Skeletal muscle satellite cell (primary cell): ENCODE data around the gene ODAD2.
A peak's percentile ranks its signal among the peaks of the same experiment; 100 is the strongest.
"Not testable (repeated sequence)": the region's sequence is repeated elsewhere in the genome, so short reads cannot be mapped to it uniquely, and the experiment has no call there.

Experiments
- H3K27me3 ChIP-seq: 2 replicates; pipeline ENCODE4 v1.7.0; 2013; ENCODE audit warnings: low read length; ENCODE audit not compliant: control insufficient read depth, insufficient read depth
- H3K36me3 ChIP-seq: 2 replicates; pipeline ENCODE4 v1.7.0; 2013; ENCODE audit warnings: mild to moderate bottlenecking, control low read depth, low read length; ENCODE audit not compliant: insufficient read depth
- H3K4me1 ChIP-seq: 2 replicates; pipeline ENCODE4 v1.7.0; 2013; ENCODE audit warnings: low read length; ENCODE audit not compliant: control insufficient read depth, insufficient read depth
- H3K4me2 ChIP-seq: 2 replicates; pipeline ENCODE4 v1.7.0; 2013; ENCODE audit warnings: mild to moderate bottlenecking, low read length
- H3K4me3 ChIP-seq: 2 replicates; pipeline ENCODE4 v1.7.0; 2013; ENCODE audit warnings: low read length
- H3K9ac ChIP-seq: 2 replicates; pipeline ENCODE4 v1.7.0; 2013; ENCODE audit warnings: mild to moderate bottlenecking, low read depth, low read length, moderate library complexity
- H3K9me3 ChIP-seq: replicated peaks from 2 replicates; pipeline ENCODE4 v1.7.0; 2013; ENCODE audit warnings: mild to moderate bottlenecking, control low read depth, low read length

Gene ODAD2

GRCh38 chr10:28008054-28008453 is 9.2 kb upstream of the ODAD2 start:
- Histone ChIP-seq H3K9ac (no peak overlapping the region), H3K4me2 (no peak overlapping the region), H3K9me3 (no peaks in the 10 kb centered on the region), H3K36me3 (no peaks in the 10 kb centered on the region), H3K27me3 (peaks cover 45% of the 10 kb centered on the region), H3K4me3 (no peak overlapping the region), H3K4me1 (no peaks in the 10 kb centered on the region)

- Histone ChIP-seq H3K27me3 (peaks cover 17% of the 10 kb centered on the region), H3K4me2 (no peak overlapping the region), H3K36me3 (no peaks in the 10 kb centered on the region), H3K4me1 (peaks cover 6% of the 10 kb centered on the region), H3K9ac (no peak overlapping the region), H3K9me3 (no peaks in the 10 kb centered on the region), H3K4me3 (no peak overlapping the region)
Observed at GRCh38 chr10:28001353-28001752, 2.5 kb upstream of the ODAD2 start.

- peaks cover 6% of the 10 kb centered on the region for H3K4me1 ChIP-seq
- H3K9me3 ChIP-seq, result no peaks in the 10 kb centered on the region
- peak overlapping the region; percentile 98 for H3K4me2 ChIP-seq
- H3K4me3 ChIP-seq, result peak overlapping the region; percentile 79
- peaks cover 9% of the 10 kb centered on the region for H3K27me3 ChIP-seq
- H3K36me3 ChIP-seq, result no peaks in the 10 kb centered on the region
- peak overlapping the region; percentile 73 for H3K9ac ChIP-seq
Observed at GRCh38 chr10:27998178-27998953, 513 bp downstream of the ODAD2 start.

GRCh38 chr10:27997865-27998177 is 1.1 kb downstream of the ODAD2 start:
- Histone ChIP-seq H3K4me1 (peaks cover 6% of the 10 kb centered on the region), H3K4me2 (peak overlapping the region; percentile 98), H3K4me3 (peak overlapping the region; percentile 79), H3K9ac (peak overlapping the region; percentile 73), H3K9me3 (no peaks in the 10 kb centered on the region), H3K36me3 (no peaks in the 10 kb centered on the region), H3K27me3 (peaks cover 9% of the 10 kb centered on the region)

- H3K4me1 ChIP-seq, result peaks cover 6% of the 10 kb centered on the region
- no peaks in the 10 kb centered on the region for H3K36me3 ChIP-seq
- H3K9ac ChIP-seq, result no peak overlapping the region
- peaks cover 9% of the 10 kb centered on the region for H3K27me3 ChIP-seq
- H3K9me3 ChIP-seq, result no peaks in the 10 kb centered on the region
- no peak overlapping the region for H3K4me2 ChIP-seq
- H3K4me3 ChIP-seq, result no peak overlapping the region
Observed at GRCh38 chr10:27995311-27995710, 3.6 kb downstream of the ODAD2 start.

- H3K36me3 ChIP-seq, H3K4me3 ChIP-seq, H3K4me2 ChIP-seq, H3K9ac ChIP-seq, H3K4me1 ChIP-seq, H3K27me3 ChIP-seq, H3K9me3 ChIP-seq: not testable (repeated sequence)
Observed at GRCh38 chr10:27989357-27989756, 9.5 kb downstream of the ODAD2 start.

- H3K4me2 ChIP-seq, result no peak overlapping the region
- H3K9ac ChIP-seq, result no peak overlapping the region
- no peaks in the 10 kb centered on the region for H3K4me1 ChIP-seq
- H3K36me3 ChIP-seq, result no peaks in the 10 kb centered on the region
- peaks cover under 1% of the 10 kb centered on the region for H3K27me3 ChIP-seq
- H3K9me3 ChIP-seq, result no peaks in the 10 kb centered on the region
- H3K4me3 ChIP-seq, result no peak overlapping the region
Observed at GRCh38 chr10:27986821-27987220, 12.1 kb downstream of the ODAD2 start.

- H3K4me1 ChIP-seq, result no peaks in the 10 kb centered on the region
- H3K4me2 ChIP-seq, result no peak overlapping the region
Observed at GRCh38 chr10:27982875-27983543, 15.9 kb downstream of the ODAD2 start.

GRCh38 chr10:27981744-27982143 is 17.1 kb downstream of the ODAD2 start:
- H3K9me3 ChIP-seq, result no peaks in the 10 kb centered on the region
- no peak overlapping the region for H3K9ac ChIP-seq
- peaks cover 7% of the 10 kb centered on the region for H3K27me3 ChIP-seq
- no peak overlapping the region for H3K4me3 ChIP-seq
- H3K36me3 ChIP-seq, result no peaks in the 10 kb centered on the region
- H3K4me1 ChIP-seq, result no peaks in the 10 kb centered on the region
- H3K4me2 ChIP-seq, result no peak overlapping the region

More at GRCh38 chr10:27982875-27983543, 15.9 kb downstream of the ODAD2 start:
- Histone ChIP-seq H3K9me3 (no peaks in the 10 kb centered on the region), H3K27me3 (peaks cover 7% of the 10 kb centered on the region), H3K36me3 (no peaks in the 10 kb centered on the region), H3K4me3 (no peak overlapping the region), H3K9ac (no peak overlapping the region)

- not testable (repeated sequence) for H3K4me3 ChIP-seq, H3K36me3 ChIP-seq, H3K27me3 ChIP-seq, H3K9me3 ChIP-seq, H3K4me2 ChIP-seq, H3K9ac ChIP-seq, H3K4me1 ChIP-seq
Observed at GRCh38 chr10:27970795-27971194, 28.1 kb downstream of the ODAD2 start.

- H3K9me3 ChIP-seq, H3K4me3 ChIP-seq, H3K36me3 ChIP-seq, H3K9ac ChIP-seq, H3K4me2 ChIP-seq, H3K4me1 ChIP-seq, H3K27me3 ChIP-seq: not testable (repeated sequence)
Observed at GRCh38 chr10:27969931-27970330, 28.9 kb downstream of the ODAD2 start.
